Vagina (tissue), 2 donors: ENCODE measurements around the gene SOCS3.

Source experiments
- CTCF ChIP-seq, 3 experiments: fragments of 450-650 bp in 2 of 3; fragments of 200-600 bp in 1 of 3; sonication (generic) in 1 of 3; IDR thresholded peaks; one replicate each; pipeline ENCODE4 v1.5.1; 2017 to 2019; ENCODE audit warnings: antibody characterized with exemption in 3 of 3, mild to moderate bottlenecking in 2 of 3, moderate library complexity in 2 of 3
- POLR2A ChIP-seq, 2 donors: fragments of 450-650 bp; IDR thresholded peaks; one replicate each; pipeline ENCODE4 v1.6.1; 2017; ENCODE audit warnings: antibody characterized with exemption in 2 of 2, mild to moderate bottlenecking in 2 of 2, moderate library complexity in 2 of 2
- POLR2AphosphoS5 ChIP-seq, 2 donors: sonication (generic); formaldehyde crosslinking; IDR thresholded peaks; one replicate each; pipeline ENCODE4 v1.9.0; 2017; ENCODE audit warnings: antibody characterized with exemption in 2 of 2, mild to moderate bottlenecking in 2 of 2, low read depth in 1 of 2; ENCODE audit not compliant: insufficient read depth in 1 of 2

DNA sequence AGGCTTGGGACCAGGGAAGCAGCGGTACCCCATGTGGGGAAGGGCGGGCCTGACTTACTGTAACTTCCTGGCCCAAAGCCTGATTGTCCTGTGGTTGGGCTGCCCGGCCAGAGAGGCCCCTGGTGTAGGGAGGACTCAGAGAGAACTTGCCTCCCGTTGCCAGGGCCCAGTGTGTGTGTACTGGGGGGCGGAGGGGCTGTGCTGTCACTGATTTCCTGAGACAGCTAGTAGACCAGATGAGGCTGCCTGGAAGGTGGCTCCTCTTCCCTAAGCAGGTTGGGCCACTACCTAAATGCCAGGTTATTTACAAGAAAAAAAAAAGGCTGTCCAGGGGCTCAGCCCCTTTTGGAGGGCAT is 16.7 kb downstream of the SOCS3 start:
- TF ChIP-seq POLR2AphosphoS5 (IDR thresholded peaks at IDR 0.05; ENCODE audit: insufficient read depth in 1 of 2, low read depth in 1 of 2) (no peak), CTCF (IDR thresholded peaks at IDR 0.05) (no peak), POLR2A (IDR thresholded peaks at IDR 0.05) (no peak)
